GM21526 (cell line): ENCODE results near the gene GRK2.
"Not testable (repeated sequence)": the region's sequence is repeated elsewhere in the genome, so short reads cannot be mapped to it uniquely, and the experiment has no call there.

Experiments
- ATAC-seq: cut with Tn5 transposase; IDR thresholded peaks from one replicate; pipeline ENCODE4 v1.9.1; 2021; ENCODE audit warnings: moderate library complexity; ENCODE audit not compliant: unreplicated experiment, low FRiP score

Gene GRK2

GRCh38 chr11:67310246-67311050 is 44.2 kb downstream of the GRK2 start:
- no peak for ATAC-seq

- no peak for ATAC-seq
Measured at GRCh38 chr11:67311051-67311555, 44.8 kb downstream of the GRK2 start.

DNA sequence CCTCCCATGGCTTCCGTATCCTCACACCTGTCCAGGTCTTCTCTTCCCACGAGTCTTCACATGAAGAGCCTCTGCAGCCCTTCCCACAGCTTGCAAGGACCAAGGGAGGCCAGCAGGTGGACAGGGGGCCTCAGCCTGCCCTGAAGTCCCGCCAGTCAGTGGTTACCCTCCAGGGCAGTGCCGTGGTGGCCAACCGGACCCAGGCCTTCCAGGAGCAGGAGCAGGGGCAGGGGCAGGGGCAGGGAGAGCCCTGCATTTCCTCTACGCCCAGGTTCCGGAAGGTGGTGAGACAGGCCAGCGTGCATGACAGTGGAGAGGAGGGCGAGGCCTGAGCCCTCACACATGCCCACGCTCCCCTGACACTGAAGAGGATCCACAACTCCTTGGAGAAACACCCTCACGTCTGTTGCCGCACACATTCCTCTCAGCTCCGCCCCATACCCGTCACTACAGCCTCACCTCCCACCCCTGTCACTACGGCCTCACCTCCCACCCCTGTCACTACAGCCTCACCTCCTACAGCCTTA is 45.3 kb downstream of the GRK2 start:
- no peak for ATAC-seq

DNA sequence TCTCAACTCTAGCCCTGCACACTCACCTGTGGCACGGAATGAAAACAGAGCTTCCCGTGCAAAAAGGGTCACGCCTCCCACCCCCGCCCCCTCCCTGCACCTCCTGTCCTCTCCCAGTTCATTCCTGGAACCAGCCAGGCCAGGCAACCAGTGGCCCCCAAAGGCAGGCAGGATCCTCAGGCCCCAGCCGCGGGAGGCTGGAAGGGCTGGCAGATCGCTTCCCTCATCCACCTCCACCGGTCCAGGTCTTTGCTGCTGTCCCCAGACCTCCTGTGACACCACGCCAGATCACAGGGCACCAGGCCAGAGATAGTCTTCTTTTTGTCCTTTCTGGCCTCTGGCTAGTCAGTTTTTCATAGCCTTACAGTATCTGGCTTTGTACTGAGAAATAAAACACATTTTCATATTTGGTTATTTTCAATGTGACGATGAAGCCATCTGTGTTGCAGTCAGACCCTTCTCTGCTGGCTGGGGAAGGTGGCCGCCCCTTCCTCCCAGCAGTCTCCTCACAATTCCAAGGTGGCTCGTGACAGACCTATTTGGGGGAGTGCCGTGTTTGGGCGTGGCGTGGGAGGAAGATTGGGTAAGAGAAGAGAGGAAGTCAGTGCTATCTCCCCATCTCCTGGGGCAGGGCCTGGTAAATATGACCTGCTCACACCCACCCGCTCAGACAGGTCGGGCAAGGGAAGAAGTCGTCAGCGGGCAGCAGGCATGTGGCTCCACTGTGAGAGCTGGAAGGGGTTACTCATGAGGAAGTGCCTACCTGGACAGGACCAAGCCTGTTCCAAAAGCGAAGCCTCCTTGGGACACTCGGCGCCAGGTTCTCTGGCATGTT is 46.1 kb downstream of the GRK2 start:
- ATAC-seq: no peak

- ATAC-seq: no peak
Measured at GRCh38 chr11:67313125-67313890, 47.0 kb downstream of the GRK2 start.

GRCh38 chr11:67314218-67314617 is 47.9 kb downstream of the GRK2 start:
- ATAC-seq: no peak

- ATAC-seq: no peak
Measured at GRCh38 chr11:67315325-67315909, 49.1 kb downstream of the GRK2 start.

DNA sequence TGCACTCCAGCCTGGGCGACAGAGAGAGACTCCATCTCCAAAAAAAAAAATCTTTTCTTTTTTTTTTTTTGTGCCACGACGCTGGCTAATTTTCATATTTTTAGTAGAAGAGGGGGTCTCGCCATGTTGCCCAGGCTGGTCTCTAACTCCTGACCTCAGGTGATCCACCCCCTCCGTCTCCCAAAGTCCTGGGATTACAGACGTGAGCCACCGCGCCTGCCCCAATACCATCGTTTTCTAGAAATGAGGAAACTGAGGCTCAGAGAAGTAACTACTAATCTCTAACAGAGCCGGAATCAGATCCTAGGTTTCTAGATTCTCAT is 50.6 kb downstream of the GRK2 start:
- no peak for ATAC-seq

- peak; percentile 74 for ATAC-seq
Measured at GRCh38 chr11:67317205-67317887, 51.1 kb downstream of the GRK2 start.

GRCh38 chr11:67317888-67318555 is 51.7 kb downstream of the GRK2 start:
- ATAC-seq: no peak

DNA sequence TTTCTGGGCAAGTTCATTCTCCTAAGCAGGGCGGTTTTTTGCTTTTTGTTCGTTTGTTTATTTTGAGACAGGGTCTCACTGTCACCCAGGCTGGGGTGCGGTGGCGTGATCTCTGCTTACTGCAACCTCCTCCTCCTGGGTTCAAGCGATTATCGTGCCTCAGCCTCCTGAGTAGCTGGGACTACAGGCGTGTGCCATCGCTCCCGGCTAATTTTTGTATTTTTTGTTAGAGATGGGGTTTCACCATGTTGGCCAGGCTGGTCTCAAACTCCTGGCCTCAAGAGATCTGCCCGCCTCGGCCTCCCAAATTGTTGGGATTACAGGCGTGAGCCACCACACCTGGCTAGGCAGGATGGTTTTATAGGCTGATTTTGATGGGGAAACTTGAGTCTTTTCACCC is 52.6 kb downstream of the GRK2 start:
- ATAC-seq: not testable (repeated sequence)

DNA sequence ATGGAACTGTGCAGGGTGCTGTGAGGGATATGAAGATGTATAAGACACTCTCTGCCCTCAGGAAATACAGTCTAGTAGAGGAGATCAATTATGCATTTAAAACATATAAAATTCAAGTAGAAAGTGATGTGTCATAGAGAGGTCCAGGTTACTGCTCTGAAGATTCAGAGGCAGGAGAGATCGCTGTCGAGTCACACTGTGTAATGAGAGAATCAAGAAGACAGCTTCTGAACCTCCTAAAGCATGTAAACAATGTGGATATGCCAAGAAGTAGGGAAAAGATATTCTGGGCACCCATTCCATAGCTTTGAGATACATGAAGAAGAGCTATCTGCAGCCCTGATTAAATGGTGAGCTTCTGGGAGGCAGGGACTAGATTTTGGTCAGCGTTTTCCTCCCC is 53.7 kb downstream of the GRK2 start:
- no peak for ATAC-seq

DNA sequence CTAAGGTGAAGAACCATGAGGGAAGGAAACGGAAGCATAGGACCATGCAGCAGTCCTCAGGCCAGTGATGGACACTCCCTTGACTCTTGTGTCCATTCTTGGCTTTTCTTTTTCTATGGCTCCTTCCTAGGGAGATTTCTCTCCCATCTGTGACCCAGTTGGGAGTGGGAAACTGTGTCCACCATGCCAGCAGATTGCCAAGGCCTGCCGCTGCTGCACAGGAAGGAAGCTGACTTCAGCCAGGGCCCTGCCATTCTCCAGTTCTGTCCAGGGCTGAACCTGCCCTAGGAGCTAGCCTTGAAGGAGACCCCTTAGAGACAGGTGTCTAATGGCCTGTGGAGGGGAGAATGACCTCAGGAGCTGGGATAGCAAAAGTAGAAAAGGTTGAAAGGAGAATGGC is 54.4 kb downstream of the GRK2 start:
- ATAC-seq: no peak

DNA sequence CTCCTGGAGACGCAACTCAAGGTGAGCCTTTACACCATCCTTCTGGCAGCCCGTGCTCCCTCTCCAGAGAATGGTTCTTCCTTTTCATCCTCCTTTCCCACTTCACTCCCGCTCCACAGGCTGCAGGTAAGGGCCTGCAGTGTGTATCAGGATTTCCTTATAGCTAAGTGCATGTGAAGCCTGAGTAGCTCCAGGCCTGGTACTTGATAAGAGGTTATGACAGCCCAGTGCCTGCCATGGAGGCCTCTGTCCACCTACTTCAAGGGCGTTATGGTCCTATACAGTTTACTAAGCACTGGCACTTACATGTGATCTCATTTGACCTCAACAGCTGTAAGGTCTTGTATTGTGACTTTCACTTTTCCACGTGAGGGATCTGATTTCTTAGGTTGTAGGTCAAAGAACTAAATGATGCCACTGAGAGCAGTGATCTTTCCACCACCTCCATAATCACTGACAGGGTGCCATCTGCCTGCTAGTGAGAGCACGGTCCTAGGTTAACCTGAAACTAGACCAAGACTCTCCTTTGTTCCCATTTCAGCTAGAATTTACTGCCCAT is 55.1 kb downstream of the GRK2 start:
- ATAC-seq: no peak

DNA sequence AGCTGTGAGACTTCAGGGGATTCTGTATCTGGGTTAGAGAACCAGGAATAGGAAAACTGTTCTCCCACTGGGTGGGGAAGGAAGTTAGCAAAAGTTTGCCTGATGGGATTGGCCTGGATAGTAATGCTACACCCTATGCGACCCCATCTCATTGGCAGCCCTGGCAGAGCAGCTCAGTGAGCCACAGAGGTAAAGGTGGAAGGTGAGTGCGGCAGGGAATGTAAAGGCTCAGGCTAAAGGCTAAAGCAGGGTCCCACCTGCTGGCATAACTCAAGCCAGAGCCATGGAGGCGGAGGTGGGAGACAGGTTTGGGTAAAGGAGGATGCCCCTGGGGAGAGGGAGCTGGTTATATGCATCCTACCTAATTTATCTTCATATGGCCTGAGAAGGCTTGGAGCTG is 55.8 kb downstream of the GRK2 start:
- no peak for ATAC-seq

DNA sequence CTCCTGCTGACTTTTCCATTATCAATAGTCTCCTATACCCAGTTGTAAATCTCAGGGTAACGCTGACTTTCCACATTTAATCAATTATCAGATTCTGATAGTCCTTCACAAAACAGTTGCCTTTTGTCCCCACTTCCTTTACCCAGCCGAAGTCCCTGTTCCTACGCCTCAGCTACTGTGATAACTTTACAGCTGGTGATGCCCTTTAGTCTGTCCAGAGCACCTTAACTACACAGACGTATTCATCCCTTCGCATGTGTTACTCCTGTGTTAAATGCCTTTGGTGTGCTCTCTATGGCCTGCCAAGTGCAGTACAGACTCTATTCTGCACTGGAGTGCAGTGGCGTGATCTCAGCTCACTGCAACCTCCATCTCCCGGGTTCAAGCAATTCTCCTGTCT is 57.3 kb downstream of the GRK2 start:
- no peak for ATAC-seq

DNA sequence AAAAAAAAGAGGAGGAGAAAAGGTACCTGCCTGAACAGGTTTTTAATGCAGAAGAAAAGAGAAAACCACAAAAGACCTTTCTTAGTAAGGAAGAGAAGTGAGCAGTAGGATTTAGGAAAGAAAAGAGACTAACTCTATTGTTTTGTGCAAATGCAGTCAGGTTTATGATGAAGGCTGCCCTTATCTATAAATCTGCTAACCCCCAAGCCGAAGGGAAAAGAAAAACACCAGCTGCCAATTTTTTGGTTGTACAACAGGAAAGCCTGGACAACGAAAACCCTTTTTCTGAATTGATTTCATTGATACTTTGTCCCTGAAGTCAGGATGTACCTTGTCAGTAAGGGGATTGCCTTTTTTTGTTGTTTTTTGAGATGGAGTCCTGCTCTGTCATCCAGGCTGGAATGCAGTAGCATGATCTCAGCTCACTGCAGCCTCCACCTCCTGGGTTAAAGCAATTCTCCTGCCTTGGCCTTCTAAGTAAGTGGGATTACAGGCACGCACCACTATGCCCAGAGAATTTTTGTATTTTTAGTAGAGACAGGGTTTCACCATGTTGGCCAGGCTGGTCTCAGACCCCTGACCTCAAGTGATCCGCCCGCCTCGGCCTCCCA is 65.9 kb downstream of the GRK2 start:
- no peak for ATAC-seq
